HepG2 (cell line): ENCODE measurements around the gene MGMT.

Experiments used
- ARID2 ChIP-seq: sonication (generic); formaldehyde crosslinking; IDR thresholded peaks from 2 replicates; pipeline ENCODE4 v1.8.1; 2022; ENCODE audit warnings: mild to moderate bottlenecking, missing genetic modification reagents, borderline replicate concordance
- BHLHE40 ChIP-seq: IDR thresholded peaks from 2 replicates; pipeline ENCODE4 v1.6.1; 2011; ENCODE audit warnings: low read length, improper control_type of control experiment
- CAMTA2 ChIP-seq: sonication (generic); formaldehyde crosslinking; IDR thresholded peaks from 2 replicates; pipeline ENCODE4 v1.4.0; 2020; ENCODE audit warnings: mild to moderate bottlenecking, missing genetic modification reagents, borderline replicate concordance
- CTCF ChIP-seq: sonication (generic); formaldehyde crosslinking; IDR thresholded peaks from 2 replicates; pipeline ENCODE4 v1.5.0; 2020; ENCODE audit warnings: mild to moderate bottlenecking, missing genetic modification reagents, moderate library complexity
- GABPA ChIP-seq, 2 experiments: IDR thresholded peaks; 2 replicates each; pipeline ENCODE4 v1.6.1; 2011 to 2016; ENCODE audit warnings: low read depth in 2 of 2, low read length in 1 of 2, missing biosample characterization in 1 of 2, missing genetic modification characterization in 1 of 2
- HCFC1 ChIP-seq: fragments of 150-350 bp; IDR thresholded peaks from 2 replicates; pipeline ENCODE4 v1.6.1; 2014; ENCODE audit warnings: low read depth, low read length
- JUN ChIP-seq: sonication (generic); formaldehyde crosslinking; IDR thresholded peaks from 2 replicates; pipeline ENCODE4 v1.4.0; 2020; ENCODE audit warnings: mild to moderate bottlenecking, missing genetic modification reagents
- JUNB ChIP-seq: sonication (generic); formaldehyde crosslinking; IDR thresholded peaks from 2 replicates; pipeline ENCODE4 v1.8.0; 2022; ENCODE audit warnings: missing genetic modification reagents, mild to moderate bottlenecking, borderline replicate concordance
- POLR2A ChIP-seq, 2 experiments: IDR thresholded peaks; 2 replicates each; pipeline ENCODE4 v1.6.1; 2011; ENCODE audit warnings: low read depth in 2 of 2, low read length in 2 of 2, mild to moderate bottlenecking in 1 of 2, moderate library complexity in 1 of 2; ENCODE audit not compliant: insufficient read depth in 1 of 2
- ZFYVE20 ChIP-seq: sonication (generic); formaldehyde crosslinking; IDR thresholded peaks from 2 replicates; pipeline ENCODE4 v1.8.0; 2023; ENCODE audit warnings: low read depth, mild to moderate bottlenecking, moderate library complexity, missing genetic modification reagents, borderline replicate concordance
- ZKSCAN1 ChIP-seq: fragments of 150-350 bp; IDR thresholded peaks from 2 replicates; pipeline ENCODE4 v1.6.1; 2014; ENCODE audit warnings: low read length
- ZNF335 ChIP-seq: sonication (generic); formaldehyde crosslinking; IDR thresholded peaks from 2 replicates; pipeline ENCODE4 v1.4.0; 2020; ENCODE audit warnings: missing genetic modification reagents
- ZNF790 ChIP-seq: sonication (generic); formaldehyde crosslinking; IDR thresholded peaks from 2 replicates; pipeline ENCODE4 v1.8.0; 2022; ENCODE audit warnings: missing genetic modification reagents, mild to moderate bottlenecking, borderline replicate concordance
- ZNF800 ChIP-seq: sonication (generic); formaldehyde crosslinking; IDR thresholded peaks from 2 replicates; pipeline ENCODE4 v1.4.0; 2020; ENCODE audit warnings: missing genetic modification reagents

GRCh38 chr10:129647590-129647989, 180.5 kb downstream of the MGMT start:
- TF ChIP-seq GABPA (IDR thresholded peaks at IDR 0.05; ENCODE audit: low read depth, low read length) (no peak), GABPA (CRISPR knock-in tag; IDR thresholded peaks at IDR 0.05; ENCODE audit: low read depth) (no peak), HCFC1 (no peak), ZFYVE20 (CRISPR knock-in tag) (no peak), ZNF790 (CRISPR knock-in tag) (no peak), POLR2A (IDR thresholded peaks at IDR 0.05; ENCODE audit: insufficient read depth in 1 of 2, low read depth in 2 of 2, low read length in 2 of 2) (no peak), ZNF335 (CRISPR knock-in tag) (no peak), BHLHE40 (no peak), CTCF (CRISPR knock-in tag) (no peak), ZKSCAN1 (no peak), CAMTA2 (CRISPR knock-in tag) (no peak), JUNB (no peak), ZNF800 (CRISPR knock-in tag) (no peak), ARID2 (no peak), JUN (no peak)
